Hepatocyte (in vitro differentiated cells): ENCODE data around the gene ZFX. TPM values are rescaled to one million over a fixed set of nuclear protein-coding genes. Genes with fewer than 3 reads are reported as not detected.

ENCODE experiments used
- DNase-seq: peaks from one replicate; pipeline ENCODE4 v3.0.0-alpha.2; 2016; ENCODE audit warnings: low spot score
- H2AFZ ChIP-seq: fragments of 200-600 bp; sonication (generic); 2 replicates; pipeline ENCODE4 v1.6.0; 2016; ENCODE audit warnings: antibody characterized with exemption, mild to moderate bottlenecking
- H3K27ac ChIP-seq: fragments of 200-600 bp; sonication (generic); 2 replicates; pipeline ENCODE4 v1.5.1; 2016; ENCODE audit warnings: mild to moderate bottlenecking
- H3K27me3 ChIP-seq: fragments of 200-600 bp; sonication (generic); 2 replicates; pipeline ENCODE4 v1.6.1; 2016
- H3K36me3 ChIP-seq: fragments of 200-600 bp; sonication (generic); replicated peaks from 2 replicates; pipeline ENCODE4 v1.5.1; 2016; ENCODE audit warnings: low read depth; ENCODE audit not compliant: insufficient read depth
- H3K4me1 ChIP-seq: fragments of 200-600 bp; sonication (generic); 2 replicates; pipeline ENCODE4 v1.5.1; 2016; ENCODE audit warnings: mild to moderate bottlenecking, moderate library complexity; ENCODE audit not compliant: insufficient read depth
- H3K4me2 ChIP-seq: fragments of 200-600 bp; sonication (generic); 2 replicates; pipeline ENCODE4 v1.6.0; 2016
- H3K4me3 ChIP-seq: fragments of 200-600 bp; sonication (generic); 2 replicates; pipeline ENCODE4 v1.5.1; 2016; ENCODE audit warnings: mild to moderate bottlenecking
- H3K79me2 ChIP-seq: fragments of 200-600 bp; sonication (generic); 2 replicates; pipeline ENCODE4 v1.6.0; 2017; ENCODE audit warnings: mild to moderate bottlenecking
- H3K9me2 ChIP-seq: fragments of 200-600 bp; sonication (generic); replicated peaks from 2 replicates; pipeline ENCODE4 v1.6.0; 2017; ENCODE audit warnings: mild to moderate bottlenecking; ENCODE audit not compliant: insufficient read depth
- H3K9me3 ChIP-seq: fragments of 200-600 bp; sonication (generic); 2 replicates; pipeline ENCODE4 v1.5.1; 2016; ENCODE audit warnings: low read depth, mild to moderate bottlenecking
- H4K20me1 ChIP-seq: fragments of 200-600 bp; sonication (generic); 2 replicates; pipeline ENCODE4 v1.6.0; 2016; ENCODE audit warnings: mild to moderate bottlenecking; ENCODE audit not compliant: insufficient read depth, poor library complexity, severe bottlenecking
- EZH2 ChIP-seq: fragments of 200-600 bp; sonication (generic); IDR thresholded peaks from 2 replicates; pipeline ENCODE4 v1.6.1; 2016; ENCODE audit warnings: antibody characterized with exemption, mild to moderate bottlenecking, borderline replicate concordance
- EZH2phosphoT487 ChIP-seq: fragments of 200-600 bp; sonication (generic); IDR thresholded peaks from one replicate; pipeline ENCODE4 v1.6.1; 2018; ENCODE audit warnings: antibody characterized with exemption, mild to moderate bottlenecking, low read depth, moderate library complexity; ENCODE audit not compliant: unreplicated experiment, severe bottlenecking
- WGBS: methylation state at CpG from one replicate; pipeline ENCODE4 v1.1.6; 2016; ENCODE audit warnings: low lambda C conversion rate; ENCODE audit errors: missing lambda C conversion rate; 5-methylcytosine and 5-hydroxymethylcytosine counted together
- polyA plus RNA-seq: library from polyadenylated mRNA; unstranded; fragments of >200 nt; fragmentation: Nextera tagmentation; extraction: Ambion mirVana; gene quantifications from 2 replicates; pipeline ENCODE4 v1.2.1, GENCODE V29; 2016
- total RNA-seq: library from RNA; depleted of rRNA; stranded (reverse); fragments of >200 nt; gene quantifications from 2 replicates; pipeline ENCODE4 v1.2.3, GENCODE V29; 2014
- TF ChIP-seq, protein P1 (sequence below): fragments of 200-600 bp; sonication (generic); IDR thresholded peaks from 2 replicates; pipeline ENCODE4 v1.5.1; 2016; ENCODE audit warnings: antibody characterized with exemption, mild to moderate bottlenecking; ENCODE audit not compliant: poor library complexity

The ZFX gene
- total and polyA plus RNA-seq, 2 experiments from 2014 or later, result 31.5 to 74.0 TPM

DNA sequence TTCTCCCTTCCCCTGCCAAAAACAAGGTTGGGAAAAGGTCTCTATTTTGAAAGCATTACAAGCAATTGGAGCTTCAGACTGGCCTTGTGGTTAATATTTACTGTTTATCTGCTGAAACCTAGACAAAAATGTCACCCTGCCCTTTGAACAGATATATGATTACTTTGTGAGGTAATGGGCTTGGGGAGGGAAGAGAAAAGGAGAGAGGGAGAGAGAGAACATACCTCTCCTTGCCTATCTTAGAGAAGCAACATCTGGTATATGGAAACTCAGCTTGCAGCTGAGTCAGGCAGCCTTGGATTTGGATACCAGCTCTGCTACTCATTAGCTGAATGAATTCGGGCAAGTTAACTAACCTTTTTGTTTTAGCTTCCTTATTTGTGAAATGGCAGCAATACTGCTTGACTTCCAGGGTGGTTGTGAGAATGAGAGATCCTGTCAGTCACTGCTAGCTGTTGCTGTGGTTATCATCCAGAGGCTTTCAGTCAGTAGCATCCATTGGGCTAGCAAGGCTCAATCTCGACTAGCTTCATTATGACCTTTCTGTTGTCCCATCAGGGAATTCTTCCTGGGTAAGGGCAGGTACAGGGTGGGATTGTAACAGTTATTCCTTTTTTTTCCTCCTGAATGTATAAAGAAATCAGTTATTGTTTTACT, 41.1 kb downstream of the ZFX start:
- peak; percentile 60 for DNase-seq
- Histone ChIP-seq H3K27me3 (no peaks in the 10 kb centered on the region), H3K79me2 (peaks cover 94% of the 10 kb centered on the region), H3K4me2 (peak overlapping the region; percentile 63), H3K36me3 (no peaks in the 10 kb centered on the region), H2AFZ (no peak overlapping the region), H3K4me3 (no peak overlapping the region), H3K9me3 (no peaks in the 10 kb centered on the region), H4K20me1 (peaks cover 83% of the 10 kb centered on the region), H3K9me2 (no peaks in the 10 kb centered on the region), H3K4me1 (peaks cover 29% of the 10 kb centered on the region), H3K27ac (peak overlapping the region; percentile 73)
- TF ChIP-seq EZH2phosphoT487 (no peak), EZH2 (no peak)
- TF ChIP-seq, protein P1, sequence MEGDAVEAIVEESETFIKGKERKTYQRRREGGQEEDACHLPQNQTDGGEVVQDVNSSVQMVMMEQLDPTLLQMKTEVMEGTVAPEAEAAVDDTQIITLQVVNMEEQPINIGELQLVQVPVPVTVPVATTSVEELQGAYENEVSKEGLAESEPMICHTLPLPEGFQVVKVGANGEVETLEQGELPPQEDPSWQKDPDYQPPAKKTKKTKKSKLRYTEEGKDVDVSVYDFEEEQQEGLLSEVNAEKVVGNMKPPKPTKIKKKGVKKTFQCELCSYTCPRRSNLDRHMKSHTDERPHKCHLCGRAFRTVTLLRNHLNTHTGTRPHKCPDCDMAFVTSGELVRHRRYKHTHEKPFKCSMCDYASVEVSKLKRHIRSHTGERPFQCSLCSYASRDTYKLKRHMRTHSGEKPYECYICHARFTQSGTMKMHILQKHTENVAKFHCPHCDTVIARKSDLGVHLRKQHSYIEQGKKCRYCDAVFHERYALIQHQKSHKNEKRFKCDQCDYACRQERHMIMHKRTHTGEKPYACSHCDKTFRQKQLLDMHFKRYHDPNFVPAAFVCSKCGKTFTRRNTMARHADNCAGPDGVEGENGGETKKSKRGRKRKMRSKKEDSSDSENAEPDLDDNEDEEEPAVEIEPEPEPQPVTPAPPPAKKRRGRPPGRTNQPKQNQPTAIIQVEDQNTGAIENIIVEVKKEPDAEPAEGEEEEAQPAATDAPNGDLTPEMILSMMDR, result no peak
- WGBS, result 45% methylated on average over 2 of the region's 2 CpGs

DNA sequence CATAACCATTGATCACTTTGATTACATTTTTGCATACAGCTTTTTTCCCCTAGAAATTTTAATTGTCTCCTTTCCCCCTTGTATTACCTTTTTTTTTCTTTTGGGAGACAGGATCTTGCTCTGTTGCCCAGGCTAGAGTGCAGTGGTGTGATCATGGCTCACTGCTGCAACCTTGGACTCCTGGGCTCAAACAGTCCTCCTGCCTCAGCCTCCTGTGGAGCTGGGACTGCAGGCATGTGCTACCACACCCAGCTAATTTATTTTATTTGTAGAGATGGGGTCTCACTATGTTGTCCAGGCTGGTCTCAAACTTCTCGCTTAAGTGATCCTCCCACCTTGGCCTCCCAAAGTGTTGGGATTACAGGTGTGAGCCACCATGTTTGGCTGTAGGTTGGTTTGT, 47.0 kb downstream of the ZFX start:
- Histone ChIP-seq H2AFZ (no peak overlapping the region), H3K4me3 (no peak overlapping the region), H3K27ac (no peak overlapping the region), H3K9me3 (no peaks in the 10 kb centered on the region), H3K4me1 (peaks cover 7% of the 10 kb centered on the region), H3K27me3 (no peaks in the 10 kb centered on the region), H3K36me3 (no peaks in the 10 kb centered on the region), H3K9me2 (no peaks in the 10 kb centered on the region), H4K20me1 (peaks cover 99% of the 10 kb centered on the region), H3K4me2 (no peak overlapping the region), H3K79me2 (peaks cover 100% of the 10 kb centered on the region)
- WGBS, result 100% methylated on average over 1 of the region's 1 CpG
- no peak for DNase-seq
- TF ChIP-seq EZH2phosphoT487, result no peak
- TF ChIP-seq, protein P1, result no peak
- no peak for TF ChIP-seq EZH2

DNA sequence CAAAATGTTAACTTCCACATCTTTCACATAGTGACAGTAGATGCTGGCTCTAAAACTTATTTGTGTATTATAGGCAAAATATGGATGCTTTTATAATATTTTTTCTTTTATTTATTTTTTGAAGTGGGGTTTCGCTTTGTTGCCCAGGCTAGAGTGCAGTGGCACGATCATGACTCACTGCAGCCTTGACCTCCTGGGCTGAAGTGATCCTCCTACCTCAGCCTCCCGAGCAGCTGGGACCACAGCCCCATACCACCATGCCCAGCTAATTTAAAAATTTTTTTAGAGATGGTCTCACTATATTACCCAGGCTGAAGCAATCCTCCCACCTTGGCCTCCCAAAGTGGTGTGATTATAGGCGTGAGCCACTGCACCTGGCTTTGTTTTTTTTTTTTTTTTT, 48.6 kb downstream of the ZFX start:
- Histone ChIP-seq H3K79me2 (peaks cover 100% of the 10 kb centered on the region), H3K36me3 (no peaks in the 10 kb centered on the region), H3K27me3 (no peaks in the 10 kb centered on the region), H4K20me1 (peaks cover 99% of the 10 kb centered on the region), H3K9me2 (no peaks in the 10 kb centered on the region), H2AFZ (no peak overlapping the region), H3K4me2 (no peak overlapping the region), H3K4me3 (no peak overlapping the region), H3K27ac (no peak overlapping the region), H3K4me1 (peaks cover 18% of the 10 kb centered on the region), H3K9me3 (no peaks in the 10 kb centered on the region)
- no peak for DNase-seq
- TF ChIP-seq, protein P1, result no peak
- 99% methylated on average over 4 of the region's 4 CpGs for WGBS
